Occipital lobe (tissue), 2 donors: ENCODE data around the gene CLDN2. TPM values are rescaled to one million over a fixed set of nuclear protein-coding genes. Genes with fewer than 3 reads are reported as not detected.

Experiments
- DNase-seq: peaks from one replicate; lab custom pipeline; 2025; lab: John Stamatoyannopoulos, UW
- total RNA-seq: library from RNA; depleted of rRNA; stranded (reverse); fragments of >200 nt; gene quantifications from one replicate; pipeline ENCODE4 v1.2.3, GENCODE V29; 2014

Gene CLDN2
- total RNA-seq, 1 donor from 2014 or later = not detected

GRCh38 chrX:106921637-106922036, 1.4 kb downstream of the CLDN2 start:
- DNase-seq = no peak

GRCh38 chrX:106927023-106927422, 6.8 kb downstream of the CLDN2 start:
- DNase-seq = no peak

DNA sequence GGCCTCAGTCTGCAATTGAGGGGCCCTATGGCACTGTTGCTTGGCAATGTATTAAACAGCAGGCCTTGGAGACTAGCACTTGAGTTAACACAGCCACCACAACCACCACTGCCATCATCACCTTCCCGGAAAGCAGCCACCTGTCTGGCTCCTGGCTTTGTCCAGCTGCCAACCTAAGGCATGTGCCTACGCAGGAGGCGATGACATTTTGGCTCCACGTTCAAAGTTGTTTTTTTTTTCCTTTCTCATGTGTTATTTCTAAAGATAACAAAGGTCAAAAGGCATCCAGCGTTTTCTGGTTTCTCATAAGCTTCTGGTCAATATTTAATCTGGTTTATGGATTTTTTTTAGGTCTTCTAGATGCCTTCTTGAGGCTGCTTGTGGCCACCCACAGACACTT, 7.5 kb downstream of the CLDN2 start:
- no peak for DNase-seq

DNA sequence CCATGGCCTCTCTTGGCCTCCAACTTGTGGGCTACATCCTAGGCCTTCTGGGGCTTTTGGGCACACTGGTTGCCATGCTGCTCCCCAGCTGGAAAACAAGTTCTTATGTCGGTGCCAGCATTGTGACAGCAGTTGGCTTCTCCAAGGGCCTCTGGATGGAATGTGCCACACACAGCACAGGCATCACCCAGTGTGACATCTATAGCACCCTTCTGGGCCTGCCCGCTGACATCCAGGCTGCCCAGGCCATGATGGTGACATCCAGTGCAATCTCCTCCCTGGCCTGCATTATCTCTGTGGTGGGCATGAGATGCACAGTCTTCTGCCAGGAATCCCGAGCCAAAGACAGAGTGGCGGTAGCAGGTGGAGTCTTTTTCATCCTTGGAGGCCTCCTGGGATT, 8.0 kb downstream of the CLDN2 start:
- no peak for DNase-seq

DNA sequence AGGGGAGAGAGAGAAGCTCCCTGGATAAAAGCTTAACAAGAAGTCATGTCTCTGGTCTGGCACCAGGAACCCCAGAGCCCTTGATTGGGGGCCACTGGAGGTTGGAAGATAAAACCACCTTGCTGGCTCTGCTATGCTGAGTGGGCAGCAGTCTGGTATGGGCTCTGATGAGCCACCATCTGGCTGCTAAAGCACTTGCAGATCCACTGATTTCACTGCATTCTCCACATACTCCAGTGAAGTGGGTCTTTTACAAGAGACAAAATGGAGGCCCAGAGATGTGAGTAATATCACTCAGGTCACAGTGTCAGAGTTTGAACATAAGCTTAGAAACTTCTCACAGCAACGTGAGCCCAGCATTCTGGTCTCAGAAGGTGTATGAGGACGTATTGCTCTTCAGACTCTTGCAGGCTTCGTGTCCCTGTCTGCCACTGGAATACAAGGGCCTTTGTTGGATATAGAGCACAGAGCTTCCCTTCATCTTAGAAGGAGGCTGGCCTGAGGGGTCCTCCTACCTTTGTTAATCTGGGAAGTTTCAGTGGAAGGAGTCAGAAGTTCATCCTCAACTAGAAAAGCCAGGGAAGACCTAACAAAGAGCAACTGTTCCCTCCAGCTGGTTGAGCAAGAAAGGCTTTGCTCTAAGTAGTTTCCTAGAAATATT, 11.8 kb downstream of the CLDN2 start:
- no peak for DNase-seq

- DNase-seq = no peak
Observed at GRCh38 chrX:106932492-106932923, 12.3 kb downstream of the CLDN2 start.

GRCh38 chrX:106932960-106933537, 12.8 kb downstream of the CLDN2 start:
- DNase-seq = no peak

GRCh38 chrX:106933538-106933961, 13.3 kb downstream of the CLDN2 start:
- no peak for DNase-seq

GRCh38 chrX:106935175-106935574, 15.0 kb downstream of the CLDN2 start:
- DNase-seq = no peak

GRCh38 chrX:106936246-106936645, 16.0 kb downstream of the CLDN2 start:
- no peak for DNase-seq

DNA sequence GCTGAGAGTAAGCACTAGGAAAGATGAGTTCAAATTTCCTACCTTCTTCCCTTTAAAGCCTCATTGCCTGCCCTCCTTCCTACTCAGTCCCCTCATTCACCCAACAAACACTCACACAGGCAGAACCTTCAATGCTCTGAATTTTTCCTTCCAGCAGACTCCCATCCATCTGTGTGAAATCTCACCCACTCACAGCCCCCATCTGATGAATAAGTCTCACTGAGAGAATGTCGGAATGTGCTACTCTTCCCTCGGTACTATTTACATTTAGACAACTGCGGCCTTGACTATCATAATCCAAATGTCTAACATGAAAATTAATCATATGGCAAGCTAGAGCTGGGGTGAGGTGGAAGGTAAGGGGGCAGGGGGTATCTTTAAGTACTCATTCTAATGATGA, 19.4 kb downstream of the CLDN2 start:
- DNase-seq = no peak

GRCh38 chrX:106940068-106940467, 19.9 kb downstream of the CLDN2 start:
- DNase-seq = no peak

GRCh38 chrX:106946464-106946863, 26.3 kb downstream of the CLDN2 start:
- no peak for DNase-seq

DNA sequence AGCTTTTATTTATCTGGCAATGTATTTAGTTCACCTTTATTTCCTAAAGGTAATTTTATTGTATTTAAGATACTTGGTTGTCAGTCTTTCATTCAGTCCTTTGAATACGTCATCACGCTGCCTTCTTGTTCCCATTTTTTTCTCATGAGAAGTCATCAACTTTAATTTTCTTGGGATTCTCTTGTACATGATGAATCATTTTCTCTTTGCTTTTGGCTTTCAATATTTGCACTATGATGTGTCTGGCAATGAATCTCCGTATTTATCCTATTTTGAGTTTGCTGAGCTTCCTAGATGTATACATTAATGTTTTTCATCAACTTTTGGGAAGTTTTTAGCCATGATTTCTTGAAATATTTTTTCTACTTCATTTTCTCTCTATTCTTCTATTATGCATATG, 28.4 kb downstream of the CLDN2 start:
- DNase-seq = no peak

GRCh38 chrX:106949366-106949765, 29.2 kb downstream of the CLDN2 start:
- no peak for DNase-seq

DNA sequence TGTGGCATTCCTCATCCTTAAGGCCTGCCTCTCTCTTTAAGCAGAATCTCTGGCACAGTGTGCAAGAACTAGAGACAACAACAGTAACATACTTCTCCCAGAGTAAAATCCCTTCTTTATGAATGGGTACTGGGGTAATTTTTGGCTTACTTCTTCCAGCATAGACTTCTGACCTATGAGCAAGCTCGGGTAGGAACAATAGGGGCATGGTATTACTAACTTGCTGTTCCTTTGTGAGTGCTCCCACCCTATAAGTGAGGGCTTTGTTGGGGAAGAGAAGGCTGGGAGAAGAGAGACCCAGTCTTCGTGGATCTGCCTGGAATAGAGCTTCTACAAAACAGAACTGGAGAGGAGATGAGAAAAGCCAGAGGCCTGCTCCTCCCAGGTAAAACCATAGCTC, 30.2 kb downstream of the CLDN2 start:
- DNase-seq = no peak

GRCh38 chrX:106951230-106951629, 31.0 kb downstream of the CLDN2 start:
- no peak for DNase-seq

GRCh38 chrX:106952089-106952488, 31.9 kb downstream of the CLDN2 start:
- DNase-seq = no peak

GRCh38 chrX:106952538-106952937, 32.3 kb downstream of the CLDN2 start:
- DNase-seq = no peak

DNA sequence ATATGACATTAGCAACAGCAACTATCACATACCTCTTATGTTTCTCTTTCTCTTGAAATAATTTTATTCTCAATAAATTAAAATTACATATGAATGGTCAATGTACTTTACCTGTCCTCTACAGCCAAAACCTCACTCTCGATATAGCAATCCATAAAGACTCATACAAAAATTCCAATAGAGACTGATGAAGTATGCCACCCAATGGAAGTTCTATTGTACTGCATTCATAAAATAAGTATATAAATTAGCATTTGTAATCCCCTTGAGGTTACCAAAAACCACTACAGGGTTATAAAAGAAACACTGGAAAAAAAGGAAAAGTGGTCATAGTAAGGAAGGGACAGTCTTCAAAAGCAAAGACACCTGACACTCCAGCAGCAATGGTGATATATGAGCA, 32.8 kb downstream of the CLDN2 start:
- no peak for DNase-seq

DNA sequence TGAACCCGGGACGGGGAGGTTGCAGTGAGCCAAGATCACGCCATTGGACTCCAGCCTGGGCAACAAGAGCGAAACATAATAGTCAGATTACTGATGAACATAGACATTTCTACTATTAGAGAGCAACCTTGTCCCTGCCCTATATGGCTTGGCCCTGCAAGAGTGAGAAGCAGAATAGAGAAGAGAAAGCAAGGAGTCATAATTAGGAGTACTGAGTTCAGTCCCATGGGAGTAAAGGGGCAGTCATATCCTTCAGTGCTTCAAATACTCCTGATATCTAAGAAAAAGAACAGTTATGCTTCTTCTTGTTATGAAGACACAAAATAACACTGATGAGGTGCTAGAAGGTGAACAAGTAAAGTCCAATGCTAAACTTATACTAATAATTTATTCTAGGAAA, 33.8 kb downstream of the CLDN2 start:
- no peak for DNase-seq

DNA sequence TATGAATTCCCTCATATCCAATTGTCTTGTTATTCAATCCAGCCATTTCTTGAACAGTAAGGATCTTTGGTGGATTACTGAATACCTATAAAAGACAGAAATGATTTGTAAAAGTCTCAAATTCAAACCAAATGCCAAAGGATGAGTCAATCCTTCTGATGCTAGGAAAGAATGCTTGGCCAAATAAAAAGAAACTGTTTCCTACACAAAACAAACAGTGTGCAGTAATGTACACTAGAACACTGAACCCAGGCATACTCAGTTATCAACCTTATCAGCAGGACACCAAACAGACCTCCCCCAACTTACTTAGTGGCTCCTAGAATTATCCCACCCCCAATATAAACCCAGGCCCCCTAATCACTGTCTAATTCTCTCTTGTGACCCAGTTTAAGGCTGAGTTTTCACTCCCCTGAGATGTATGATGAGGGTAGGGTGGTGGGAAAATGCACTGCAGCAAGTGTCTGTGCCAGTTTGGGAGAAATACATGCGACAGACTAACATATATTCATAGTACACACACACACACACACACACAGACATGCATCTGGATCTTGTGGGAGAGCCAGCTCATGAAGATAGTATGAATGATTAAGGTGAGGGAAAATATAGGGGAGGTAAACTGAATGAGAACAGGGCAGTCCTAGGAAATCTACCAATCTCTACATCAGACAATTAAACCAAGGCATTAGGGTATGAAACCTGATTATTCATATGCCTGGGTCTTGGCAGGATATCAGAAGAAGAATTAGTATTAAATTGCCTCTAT, 35.0 kb downstream of the CLDN2 start:
- no peak for DNase-seq

DNA sequence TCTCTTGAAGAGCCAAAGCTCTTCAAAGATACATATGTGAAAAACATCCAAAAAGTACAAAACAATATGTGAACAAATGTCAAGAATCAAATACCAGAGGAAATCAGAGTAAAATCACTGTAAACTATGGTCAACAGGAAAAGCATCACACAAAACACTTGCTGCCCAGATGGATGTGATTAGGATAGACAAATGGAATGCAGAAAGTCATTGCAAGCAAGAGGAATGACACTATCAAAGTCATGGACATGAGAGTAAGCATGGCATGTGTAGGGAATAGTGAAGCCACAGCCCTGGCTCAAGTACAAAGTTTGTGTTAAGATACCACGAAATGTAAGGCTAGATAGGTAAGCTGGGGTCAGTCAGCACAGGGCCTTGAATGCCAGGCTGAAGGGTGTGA, 37.7 kb downstream of the CLDN2 start:
- DNase-seq = no peak
